GM23248 (cell line): ENCODE results near the gene LYRM1. TPM values are rescaled to one million over a fixed set of nuclear protein-coding genes. Genes with fewer than 3 reads are reported as not detected.

Source experiments
- DNase-seq: peaks from one replicate; pipeline ENCODE4 v3.0.0-alpha.2; 2015
- H2AFZ ChIP-seq: fragments of 200-600 bp; sonication (generic); 2 replicates; pipeline ENCODE4 v1.6.1; 2016; ENCODE audit warnings: antibody characterized with exemption
- H3F3A ChIP-seq: fragments of 200-600 bp; sonication (generic); 2 replicates; pipeline ENCODE4 v1.6.1; 2016; ENCODE audit warnings: mild to moderate bottlenecking, antibody characterized with exemption, mixed run types; ENCODE audit not compliant: insufficient read depth
- H3K27ac ChIP-seq: fragments of 200-600 bp; sonication (generic); 2 replicates; pipeline ENCODE4 v1.5.1; 2016; ENCODE audit warnings: mild to moderate bottlenecking
- H3K27me3 ChIP-seq: fragments of 200-600 bp; sonication (generic); replicated peaks from 2 replicates; pipeline ENCODE4 v1.6.1; 2016; ENCODE audit warnings: mild to moderate bottlenecking; ENCODE audit not compliant: insufficient read depth
- H3K36me3 ChIP-seq: fragments of 200-600 bp; sonication (generic); 2 replicates; pipeline ENCODE4 v1.6.1; 2016; ENCODE audit warnings: low read depth, mild to moderate bottlenecking
- H3K4me1 ChIP-seq: fragments of 200-600 bp; sonication (generic); 2 replicates; pipeline ENCODE4 v1.6.1; 2016; ENCODE audit warnings: mild to moderate bottlenecking; ENCODE audit not compliant: insufficient read depth
- H3K4me2 ChIP-seq: fragments of 200-600 bp; sonication (generic); one replicate; pipeline ENCODE4 v1.6.1; 2016; ENCODE audit warnings: mild to moderate bottlenecking; ENCODE audit not compliant: unreplicated experiment
- H3K4me3 ChIP-seq: fragments of 200-600 bp; sonication (generic); 2 replicates; pipeline ENCODE4 v1.5.1; 2016; ENCODE audit warnings: mild to moderate bottlenecking
- H3K79me2 ChIP-seq: fragments of 200-600 bp; sonication (generic); 2 replicates; pipeline ENCODE4 v1.6.1; 2016; ENCODE audit warnings: mild to moderate bottlenecking; ENCODE audit not compliant: insufficient read depth
- H3K9ac ChIP-seq: fragments of 200-600 bp; sonication (generic); 2 replicates; pipeline ENCODE4 v1.6.1; 2016; ENCODE audit warnings: mild to moderate bottlenecking
- H3K9me2 ChIP-seq: fragments of 200-600 bp; sonication (generic); 2 replicates; pipeline ENCODE4 v1.6.1; 2016; ENCODE audit warnings: mixed run types, mild to moderate bottlenecking, moderate library complexity; ENCODE audit not compliant: insufficient read depth
- H3K9me3 ChIP-seq: fragments of 200-600 bp; sonication (generic); one replicate; pipeline ENCODE4 v1.6.1; 2017; ENCODE audit warnings: low read depth
- H4K20me1 ChIP-seq: fragments of 200-600 bp; sonication (generic); 2 replicates; pipeline ENCODE4 v1.6.0; 2016; ENCODE audit not compliant: insufficient read depth
- EZH2 ChIP-seq: fragments of 200-600 bp; sonication (generic); IDR thresholded peaks from 2 replicates; pipeline ENCODE4 v1.6.1; 2018; ENCODE audit warnings: antibody characterized with exemption, mild to moderate bottlenecking; ENCODE audit not compliant: insufficient read depth, poor library complexity, severe bottlenecking
- EZH2phosphoT487 ChIP-seq: fragments of 200-600 bp; sonication (generic); IDR thresholded peaks from 2 replicates; pipeline ENCODE4 v1.6.1; 2018; ENCODE audit warnings: antibody characterized with exemption, moderate library complexity, mild to moderate bottlenecking, low read depth; ENCODE audit not compliant: insufficient read depth
- WGBS, 2 experiments: methylation state at CpG; one replicate each; pipeline ENCODE4 v1.1.6; 2015 to 2017; ENCODE audit warnings: low lambda C conversion rate in 2 of 2, low coverage in 1 of 2; ENCODE audit errors: missing lambda C conversion rate in 2 of 2; 5-methylcytosine and 5-hydroxymethylcytosine counted together
- in situ Hi-C: fragments of 300-500 bp; cut with MboI; formaldehyde crosslinking; loops from 2 replicates; pipeline ENCODE4 v1.15.0; 2020
- polyA plus RNA-seq: library from polyadenylated mRNA; unstranded; fragments of >200 nt; fragmentation: Nextera tagmentation; extraction: Ambion mirVana; gene quantifications from 2 replicates; pipeline ENCODE4 v1.2.1, GENCODE V29; 2016
- total RNA-seq: library from RNA; depleted of rRNA; stranded (reverse); fragments of >200 nt; shearing (Covaris generic); gene quantifications from 2 replicates; pipeline ENCODE4 v1.2.3, GENCODE V29; 2014

LYRM1 gene
- total and polyA plus RNA-seq, 2 experiments from 2014 or later: 32.1 to 40.9 TPM

DNA sequence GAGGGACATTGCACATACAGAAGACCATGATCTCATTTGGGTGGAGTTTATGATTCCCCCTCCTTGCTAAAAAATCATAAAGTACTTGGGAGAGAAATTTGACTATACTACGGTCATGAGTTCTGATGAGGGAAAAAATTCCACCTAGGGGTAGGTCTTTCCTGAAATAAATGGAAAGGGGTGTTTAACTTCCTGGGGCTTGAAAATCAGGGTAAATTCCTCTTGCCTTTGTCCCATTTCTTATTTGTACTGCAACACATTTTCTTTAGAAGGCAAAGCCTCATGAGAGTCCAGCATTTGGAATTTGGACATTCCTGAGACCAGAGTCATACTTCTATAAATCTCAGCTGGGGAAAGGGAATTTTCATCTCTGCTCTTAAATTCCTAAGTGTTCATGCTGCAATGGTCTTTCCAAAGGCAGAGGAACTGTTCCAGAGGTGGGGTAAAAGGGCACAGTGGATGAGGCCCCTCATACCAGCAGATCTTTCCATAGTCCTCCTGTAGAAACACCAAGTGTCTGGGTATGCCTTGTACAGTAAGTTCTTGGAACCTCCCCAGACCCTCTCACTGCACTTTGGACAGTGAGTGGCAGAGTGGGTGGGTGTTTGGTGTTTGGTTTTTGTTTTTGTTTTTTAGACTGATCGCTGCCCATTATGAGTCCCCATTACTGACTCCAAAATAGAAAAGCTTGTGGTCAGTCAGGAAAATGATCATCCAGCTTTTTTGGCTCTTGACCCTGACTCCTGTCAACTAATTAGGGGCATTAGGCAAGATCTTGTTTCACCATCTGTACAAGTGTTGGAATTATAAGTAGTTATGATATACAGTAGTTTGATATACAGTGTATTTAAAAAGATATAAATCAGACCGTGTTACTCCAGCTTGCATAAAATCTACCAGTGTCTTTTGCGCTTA, 6.0 kb downstream of the LYRM1 start:
- in situ Hi-C loops: no loop called here
- DNase-seq: peak; percentile 88

DNA sequence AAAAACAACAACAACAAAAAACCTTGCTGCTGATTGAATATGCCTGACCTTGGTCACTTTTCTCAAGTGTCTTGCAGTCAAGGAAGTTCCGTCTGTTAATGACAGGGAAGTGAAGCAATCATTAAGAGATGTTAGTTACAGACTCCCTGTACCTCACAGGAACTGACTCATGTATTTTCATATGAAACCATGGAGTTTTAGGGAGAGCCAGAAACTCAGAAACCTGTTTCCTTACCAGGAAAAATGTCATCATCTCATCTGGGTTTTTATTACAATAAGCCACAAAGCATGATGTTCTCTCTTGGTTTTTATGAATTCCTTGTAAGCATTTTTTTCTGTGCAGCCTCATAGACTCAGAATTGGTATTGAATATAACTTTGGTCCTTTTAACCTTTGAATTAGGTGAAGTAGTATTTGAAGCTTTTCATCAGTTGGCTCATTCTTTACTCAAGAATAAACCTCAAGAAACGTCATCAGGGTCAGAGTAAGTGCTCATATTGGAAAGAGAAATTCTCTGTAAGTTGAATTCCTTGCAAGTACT, 10.3 kb downstream of the LYRM1 start:
- in situ Hi-C loops: no loop called here
- 0 to 3% methylated on average over 2 of the region's 2 CpGs for WGBS, 2 experiments
- Histone ChIP-seq H3K4me2 (peak overlapping the region; percentile 52), H3K27ac (peak overlapping the region; percentile 90), H3K9me3 (no peaks in the 10 kb centered on the region), H3K79me2 (peaks cover 12% of the 10 kb centered on the region; the same call in 1 of the 2 replicates), H3K9me2 (no peaks in the 10 kb centered on the region), H3K4me1 (peaks cover 60% of the 10 kb centered on the region), H4K20me1 (no peaks in the 10 kb centered on the region), H3K27me3 (no peaks in the 10 kb centered on the region), H3F3A (peaks cover 61% of the 10 kb centered on the region), H3K4me3 (peak overlapping the region; percentile 36), H3K36me3 (no peaks in the 10 kb centered on the region), H2AFZ (0 out of 2 replicates have a peak overlapping the region, but pooled peaks have one; percentile 1), H3K9ac (peak overlapping the region; percentile 62)
- peak; percentile 93 for DNase-seq
- TF ChIP-seq EZH2 (no peak), EZH2phosphoT487 (no peak)

More for the DNA sequence above, 6.0 kb downstream of the LYRM1 start:
- H3K79me2 ChIP-seq: peaks cover 34% of the 10 kb centered on the region
- H3K4me1 ChIP-seq: peaks cover 66% of the 10 kb centered on the region
- H3F3A ChIP-seq: peaks cover 78% of the 10 kb centered on the region
- H3K27me3 ChIP-seq: no peaks in the 10 kb centered on the region
- H3K4me3 ChIP-seq: peak overlapping the region; percentile 60
- H3K27ac ChIP-seq: peak overlapping the region; percentile 87
- WGBS, 2 experiments: 39 to 40% methylated on average over 4 of the region's 4 CpGs
- H3K9me2 ChIP-seq: no peaks in the 10 kb centered on the region
- no peaks in the 10 kb centered on the region for H4K20me1 ChIP-seq
- no peak overlapping the region for H2AFZ ChIP-seq
- TF ChIP-seq EZH2phosphoT487 (no peak), EZH2 (no peak)
- H3K4me2 ChIP-seq: peak overlapping the region; percentile 82
- H3K36me3 ChIP-seq: no peaks in the 10 kb centered on the region
- H3K9me3 ChIP-seq: no peaks in the 10 kb centered on the region
- peak overlapping the region; percentile 59 for H3K9ac ChIP-seq

GRCh38 chr16:20911361-20911760, 10.8 kb downstream of the LYRM1 start:
- Histone ChIP-seq H2AFZ (peak overlapping the region; percentile 1; the same call in 1 of the 2 replicates), H3F3A (peaks cover 56% of the 10 kb centered on the region), H3K36me3 (no peaks in the 10 kb centered on the region), H3K9ac (peak overlapping the region; percentile 62), H3K4me3 (peak overlapping the region; percentile 36), H3K9me2 (no peaks in the 10 kb centered on the region), H4K20me1 (no peaks in the 10 kb centered on the region), H3K27ac (peak overlapping the region; percentile 90), H3K27me3 (no peaks in the 10 kb centered on the region), H3K4me1 (peaks cover 55% of the 10 kb centered on the region), H3K9me3 (no peaks in the 10 kb centered on the region), H3K4me2 (peak overlapping the region; percentile 52), H3K79me2 (peaks cover 12% of the 10 kb centered on the region; the same call in 1 of the 2 replicates)
- 0% methylated on average over 1 of the region's 1 CpG for WGBS, 2 experiments
- in situ Hi-C loops: no loop called here
- DNase-seq: peak; percentile 88
- TF ChIP-seq EZH2phosphoT487: no peak
- TF ChIP-seq EZH2: no peak

GRCh38 chr16:20916289-20916688, 15.7 kb downstream of the LYRM1 start:
- Histone ChIP-seq H2AFZ (no peak overlapping the region), H3K4me1 (peaks cover 46% of the 10 kb centered on the region), H3K27me3 (no peaks in the 10 kb centered on the region), H3F3A (peaks cover 24% of the 10 kb centered on the region), H3K79me2 (0 out of 2 replicates have a peak, but pooled peaks cover 5% of the 10 kb centered on the region), H3K9me2 (no peaks in the 10 kb centered on the region), H3K9ac (no peak overlapping the region), H3K36me3 (no peaks in the 10 kb centered on the region), H3K27ac (no peak overlapping the region), H3K4me3 (no peak overlapping the region), H4K20me1 (no peaks in the 10 kb centered on the region), H3K4me2 (no peak overlapping the region), H3K9me3 (no peaks in the 10 kb centered on the region)
- 98 to 99% methylated on average over 10 of the region's 10 CpGs for WGBS, 2 experiments
- no peak for TF ChIP-seq EZH2phosphoT487
- no peak for TF ChIP-seq EZH2
- in situ Hi-C loops: no loop called here
- no peak for DNase-seq
